Hematopoietic multipotent progenitor cell treated with erythropoietin and hydrocortisone succinate and interleukin-3 and kit ligand, for 6 days (in vitro differentiated cells): ENCODE measurements around the gene SMCO4.

Experiments
- DNase-seq: peaks from one replicate; pipeline ENCODE4 v3.0.0-alpha.2; 2015

SMCO4 gene

GRCh38 chr11:93526641-93527583, 16.3 kb downstream of the SMCO4 start:
- no peak for DNase-seq

DNA sequence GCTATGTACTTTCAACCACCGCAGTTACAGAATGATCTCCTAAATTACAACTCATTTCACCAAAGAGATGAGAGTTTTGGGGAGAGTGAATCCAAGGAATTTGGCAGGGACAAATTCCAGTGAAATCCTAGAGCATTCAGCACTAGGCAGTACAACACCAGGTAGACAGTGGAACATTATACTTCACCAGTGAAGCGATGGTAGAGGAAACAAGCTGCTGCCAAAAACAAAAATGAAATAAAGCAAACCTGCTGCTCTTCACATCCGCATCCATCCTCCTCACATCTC, 16.9 kb downstream of the SMCO4 start:
- no peak for DNase-seq

GRCh38 chr11:93525601-93526345, 17.4 kb downstream of the SMCO4 start:
- DNase-seq, result peak; percentile 32

GRCh38 chr11:93524858-93525257, 18.3 kb downstream of the SMCO4 start:
- no peak for DNase-seq

GRCh38 chr11:93524173-93524536, 19.0 kb downstream of the SMCO4 start:
- no peak for DNase-seq

DNA sequence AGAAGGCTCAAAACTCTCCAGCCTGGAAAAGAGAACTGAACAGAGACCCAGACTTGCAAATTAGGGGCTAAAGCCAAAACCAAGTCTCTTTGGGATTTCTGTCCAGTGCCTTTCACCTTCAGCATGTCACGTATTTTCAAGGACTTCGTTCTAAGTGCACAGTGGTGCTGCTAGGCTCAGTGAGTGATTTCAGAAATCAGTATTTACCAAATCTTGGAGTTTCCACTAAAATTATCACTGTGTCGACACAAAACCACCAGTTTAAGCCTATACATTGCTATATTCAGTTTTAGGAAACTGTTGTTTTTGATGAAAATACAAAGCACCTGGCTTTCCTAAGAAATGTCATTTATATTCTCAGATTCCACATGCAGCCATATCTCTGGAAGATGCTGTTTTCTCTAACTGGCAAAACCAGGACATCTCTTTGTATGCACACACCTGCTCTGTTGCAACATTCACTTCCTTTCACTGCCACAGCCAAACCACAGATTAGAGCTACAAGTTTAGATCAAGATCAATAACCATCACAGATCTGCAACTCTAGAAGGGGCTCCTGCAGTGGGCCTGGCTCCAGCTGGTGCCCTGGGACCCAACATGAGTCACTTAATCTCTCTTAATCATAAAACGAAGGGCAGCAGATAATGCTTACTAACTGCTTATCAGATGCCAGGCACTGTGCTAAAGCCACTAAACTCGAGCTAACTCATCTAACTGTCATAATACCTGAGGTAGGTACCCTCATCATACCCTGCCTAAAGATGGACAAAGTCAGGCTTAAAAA, 22.3 kb downstream of the SMCO4 start:
- peak; percentile 51 for DNase-seq

DNA sequence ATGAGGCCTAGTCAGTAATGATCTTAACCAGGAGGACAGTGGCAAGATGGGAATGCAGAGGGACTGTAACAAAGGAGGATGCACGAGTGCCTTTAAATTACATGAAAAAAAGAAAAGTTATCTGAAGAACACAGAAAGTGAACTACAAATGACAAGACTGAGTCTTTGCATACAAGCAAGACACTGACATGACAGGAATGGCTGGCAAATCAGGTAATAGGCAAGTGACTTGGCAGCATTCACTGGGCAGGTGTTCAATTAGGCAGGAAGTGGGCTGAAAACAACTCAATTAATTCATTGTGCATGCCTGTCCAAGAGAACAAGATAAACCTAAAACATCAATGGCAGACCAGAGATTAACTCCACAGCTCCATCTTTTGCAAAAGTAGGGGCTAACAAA, 24.0 kb downstream of the SMCO4 start:
- no peak for DNase-seq

- no peak for DNase-seq
These were observed 25.1 kb downstream of the SMCO4 start for GRCh38 chr11:93518081-93518480.

GRCh38 chr11:93517611-93518010, 25.6 kb downstream of the SMCO4 start:
- DNase-seq, result no peak

GRCh38 chr11:93517041-93517440, 26.1 kb downstream of the SMCO4 start:
- DNase-seq, result no peak

DNA sequence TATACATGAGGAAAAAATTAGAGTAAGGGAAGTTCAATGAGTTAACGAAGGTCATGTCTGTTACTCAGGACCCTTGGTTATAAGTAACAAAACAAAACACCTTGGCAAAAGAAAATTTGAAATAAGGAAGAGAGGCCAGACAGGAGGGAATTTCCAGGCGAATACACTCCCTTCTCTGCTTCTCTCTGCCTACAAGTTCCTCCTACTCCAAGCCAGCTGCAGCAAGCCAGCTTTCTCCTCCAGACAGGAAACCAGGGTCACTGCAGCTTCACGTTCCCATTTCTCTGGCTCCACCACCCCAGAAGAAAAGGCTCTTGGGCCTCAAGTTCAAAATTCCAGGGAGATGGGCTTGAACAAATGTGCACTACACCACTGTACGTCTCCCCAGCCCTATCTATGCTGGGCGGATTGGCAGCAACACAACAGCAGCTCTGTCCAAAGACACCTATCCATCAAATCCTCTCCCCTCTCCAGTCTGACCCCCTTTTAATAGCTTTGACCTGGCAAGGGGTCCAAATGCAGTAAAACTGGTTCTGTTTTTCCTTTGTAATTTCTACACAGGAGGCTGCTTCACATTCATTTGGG, 27.7 kb downstream of the SMCO4 start:
- DNase-seq, result no peak

GRCh38 chr11:93514712-93515111, 28.5 kb downstream of the SMCO4 start:
- no peak for DNase-seq

GRCh38 chr11:93513772-93514171, 29.4 kb downstream of the SMCO4 start:
- DNase-seq, result no peak

DNA sequence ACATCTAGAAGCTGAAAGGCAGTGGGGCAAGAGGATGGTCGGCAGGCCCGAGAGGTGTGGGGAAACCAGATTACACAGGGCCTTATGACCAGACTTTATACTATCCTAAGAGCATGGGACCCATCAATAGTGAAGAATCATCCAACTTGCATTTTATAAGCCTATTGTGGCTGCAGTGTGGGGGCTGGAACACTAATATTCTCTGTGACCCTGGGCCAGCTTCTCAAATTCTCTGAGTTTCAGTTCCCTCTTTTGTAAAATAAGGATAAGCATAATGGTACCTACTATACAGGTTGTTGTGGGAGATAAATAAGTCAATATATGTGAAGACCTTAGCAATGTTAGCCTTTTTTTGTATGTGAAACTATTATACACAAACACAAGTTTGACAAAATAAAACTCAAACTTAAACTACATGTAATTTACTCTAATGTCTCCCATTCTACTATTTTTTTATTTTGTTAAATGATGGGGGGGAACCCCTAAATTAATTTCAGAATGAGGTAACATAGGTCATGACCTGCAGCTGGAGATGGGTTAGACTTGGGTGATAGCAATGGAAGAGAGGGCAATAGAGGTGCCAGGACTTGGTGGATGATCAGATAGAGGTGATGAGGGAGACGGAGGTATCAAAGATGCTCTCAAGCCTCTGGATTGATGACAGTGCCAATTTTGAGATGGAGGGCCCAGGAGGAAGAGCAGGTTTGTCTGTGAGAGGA, 30.1 kb downstream of the SMCO4 start:
- no peak for DNase-seq

GRCh38 chr11:93512073-93512475, 31.1 kb downstream of the SMCO4 start:
- DNase-seq, result no peak

DNA sequence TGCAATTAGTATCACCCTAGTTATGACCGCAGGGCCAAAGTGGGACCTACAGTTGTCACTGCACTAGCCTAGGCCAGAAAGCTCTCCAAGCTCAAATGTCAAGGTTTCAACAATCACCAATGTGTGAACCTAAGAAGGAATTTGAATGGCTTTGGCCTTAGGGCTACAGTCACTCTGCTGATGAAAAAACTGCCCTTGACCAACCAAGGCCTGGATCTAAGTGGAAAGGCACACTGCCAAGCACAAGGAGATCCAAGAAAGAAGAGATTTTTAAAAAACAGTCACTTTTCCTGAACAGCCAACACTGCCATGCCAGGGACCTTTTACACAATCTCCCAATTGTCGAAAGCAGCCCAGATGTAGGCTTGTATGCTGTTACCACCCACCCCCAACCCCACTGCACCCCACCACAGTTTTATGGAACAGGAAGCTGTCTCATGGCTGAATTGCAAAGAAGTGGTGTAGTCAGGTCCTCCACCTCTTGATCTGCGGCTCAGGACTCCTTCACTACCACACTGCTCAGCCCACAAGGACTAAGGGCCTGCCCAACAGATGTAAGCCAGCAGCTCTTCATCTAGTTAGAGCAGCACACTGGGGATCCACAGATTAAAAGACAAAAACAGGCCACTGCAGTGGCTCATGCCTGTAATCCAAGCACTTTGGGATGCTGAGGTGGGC, 32.9 kb downstream of the SMCO4 start:
- DNase-seq, result no peak

- no peak for DNase-seq
These were observed 35.7 kb downstream of the SMCO4 start for GRCh38 chr11:93507517-93507916.

GRCh38 chr11:93505703-93506102, 37.5 kb downstream of the SMCO4 start:
- no peak for DNase-seq

- no peak for DNase-seq
These were observed 38.8 kb downstream of the SMCO4 start for GRCh38 chr11:93504110-93505095.

DNA sequence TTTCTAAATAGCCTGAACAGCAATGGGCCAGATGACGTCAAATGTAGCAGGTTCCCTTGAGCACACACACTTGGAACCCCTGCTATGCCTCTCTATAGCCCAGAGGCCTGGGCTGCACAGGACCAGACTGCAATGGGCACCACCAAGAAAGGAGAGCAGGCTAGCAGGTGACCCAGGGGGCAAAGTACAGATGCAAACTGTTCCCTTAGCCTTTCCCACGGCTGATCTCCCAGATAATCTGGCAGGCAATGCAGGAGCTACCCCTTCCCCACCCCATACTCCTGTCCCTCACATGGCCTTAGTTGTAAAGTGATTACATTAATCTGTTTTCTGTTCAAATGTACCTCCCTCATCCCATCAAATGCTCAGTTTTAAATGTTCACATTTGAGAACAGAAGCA, 41.3 kb downstream of the SMCO4 start:
- DNase-seq, result no peak

- DNase-seq, result no peak
These were observed 42.4 kb downstream of the SMCO4 start for GRCh38 chr11:93500759-93501158.
